Liver (tissue), 9 donors: ENCODE results near the gene NSUN2. TPM values are rescaled to one million over a fixed set of nuclear protein-coding genes. Genes with fewer than 3 reads are reported as not detected.

Source experiments
- DNase-seq: peaks from one replicate; pipeline ENCODE4 v3.0.0-alpha.2; 2017; ENCODE audit warnings: low spot score
- H3K27ac ChIP-seq, 2 donors: one replicate each; pipeline ENCODE4 v1.7.0; 2013; ENCODE audit warnings: inconsistent platforms in 2 of 2, low read length in 2 of 2, control low read depth in 1 of 2, low read depth in 1 of 2, mild to moderate bottlenecking in 1 of 2
- H3K27me3 ChIP-seq, 4 donors: one replicate each; pipeline versions ENCODE4 v1.6.1 to v1.7.0; 2013; ENCODE audit warnings: low read length in 3 of 4, inconsistent platforms in 1 of 4, mild to moderate bottlenecking in 1 of 4, moderate library complexity in 1 of 4; ENCODE audit not compliant: control insufficient read depth in 4 of 4, insufficient read depth in 4 of 4
- H3K36me3 ChIP-seq, 4 donors: one replicate each; pipeline versions ENCODE4 v1.6.1 to v1.7.0; 2013; ENCODE audit warnings: low read length in 3 of 4, mild to moderate bottlenecking in 3 of 4, low read depth in 1 of 4, moderate library complexity in 1 of 4; ENCODE audit not compliant: control insufficient read depth in 4 of 4, insufficient read depth in 3 of 4
- H3K4me1 ChIP-seq, 4 donors: one replicate each; pipeline versions ENCODE4 v1.6.1 to v1.7.0; 2013; ENCODE audit warnings: low read length in 3 of 4, mild to moderate bottlenecking in 3 of 4, moderate library complexity in 1 of 4; ENCODE audit not compliant: control insufficient read depth in 4 of 4, insufficient read depth in 4 of 4
- H3K4me3 ChIP-seq, 3 donors: one replicate each; pipeline versions ENCODE4 v1.6.1 to v1.7.0; 2013; ENCODE audit warnings: low read length in 3 of 3, control low read depth in 1 of 3, low read depth in 1 of 3, mild to moderate bottlenecking in 1 of 3
- H3K9ac ChIP-seq, 2 donors: one replicate each; pipeline ENCODE4 v1.7.0; 2013; ENCODE audit warnings: low read length in 2 of 2, mild to moderate bottlenecking in 2 of 2, moderate library complexity in 2 of 2, control low read depth in 1 of 2, low read depth in 1 of 2
- H3K9me3 ChIP-seq, 4 donors: one replicate each; pipeline versions ENCODE4 v1.6.1 to v1.7.0; 2013; ENCODE audit warnings: low read length in 3 of 4; ENCODE audit not compliant: control insufficient read depth in 4 of 4
- EGR1 ChIP-seq, 2 donors: IDR thresholded peaks; 2 replicates each; pipeline ENCODE4 v1.6.1; 2016 to 2018; ENCODE audit warnings: antibody characterized with exemption in 2 of 2, low read depth in 2 of 2
- FOXA1 ChIP-seq: IDR thresholded peaks from 2 replicates; pipeline ENCODE4 v1.6.1; 2016; ENCODE audit warnings: antibody characterized with exemption
- FOXA2 ChIP-seq: IDR thresholded peaks from 2 replicates; pipeline ENCODE4 v1.6.1; 2016; ENCODE audit warnings: antibody characterized with exemption
- RAD21 ChIP-seq, 2 donors: IDR thresholded peaks; 2 replicates each; pipeline ENCODE4 v1.6.1; 2016; ENCODE audit warnings: antibody characterized with exemption in 2 of 2, mild to moderate bottlenecking in 2 of 2
- RXRA ChIP-seq, 2 donors: IDR thresholded peaks; 2 replicates each; pipeline ENCODE4 v1.6.1; 2017 to 2018; ENCODE audit warnings: antibody characterized with exemption in 2 of 2, mild to moderate bottlenecking in 1 of 2
- YY1 ChIP-seq: IDR thresholded peaks from 2 replicates; pipeline ENCODE4 v1.6.1; 2016; ENCODE audit warnings: antibody characterized with exemption, mild to moderate bottlenecking
- WGBS: extraction: QIAGEN DNeasy Blood & Tissue Kit; methylation state at CpG from one replicate; pipeline ENCODE4 v1.1.7; 2013; 5-methylcytosine and 5-hydroxymethylcytosine counted together
- polyA plus RNA-seq, 2 donors: library from polyadenylated mRNA; stranded (reverse) in 1 of 2; unstranded in 1 of 2; fragments of 200-250 nt in 1 of 2; fragments of >200 nt in 1 of 2; fragmentation: Nextera tagmentation in 1 of 2; extraction: Ambion mirVana in 1 of 2; gene quantifications; one replicate each; pipeline versions ENCODE4 v1.2.1 to v1.2.3, GENCODE V29; 2013 to 2015
- total RNA-seq, 2 donors: library from RNA; depleted of rRNA; stranded (reverse); fragments of >200 nt; gene quantifications; one replicate each; pipeline ENCODE4 v1.2.3, GENCODE V29; 2014
- TF ChIP-seq, protein P1 (sequence below): IDR thresholded peaks from 2 replicates; pipeline ENCODE4 v1.6.1; 2016; ENCODE audit warnings: antibody characterized with exemption, mild to moderate bottlenecking
- donor health status: healthy.
- donor health status: healthy.
- donor health status: healthy.
- donor health status: healthy.
- donor health status: healthy.

Gene NSUN2
- total and polyA plus RNA-seq, 4 donors = 26.9 to 52.2 (median 28.1) TPM

DNA sequence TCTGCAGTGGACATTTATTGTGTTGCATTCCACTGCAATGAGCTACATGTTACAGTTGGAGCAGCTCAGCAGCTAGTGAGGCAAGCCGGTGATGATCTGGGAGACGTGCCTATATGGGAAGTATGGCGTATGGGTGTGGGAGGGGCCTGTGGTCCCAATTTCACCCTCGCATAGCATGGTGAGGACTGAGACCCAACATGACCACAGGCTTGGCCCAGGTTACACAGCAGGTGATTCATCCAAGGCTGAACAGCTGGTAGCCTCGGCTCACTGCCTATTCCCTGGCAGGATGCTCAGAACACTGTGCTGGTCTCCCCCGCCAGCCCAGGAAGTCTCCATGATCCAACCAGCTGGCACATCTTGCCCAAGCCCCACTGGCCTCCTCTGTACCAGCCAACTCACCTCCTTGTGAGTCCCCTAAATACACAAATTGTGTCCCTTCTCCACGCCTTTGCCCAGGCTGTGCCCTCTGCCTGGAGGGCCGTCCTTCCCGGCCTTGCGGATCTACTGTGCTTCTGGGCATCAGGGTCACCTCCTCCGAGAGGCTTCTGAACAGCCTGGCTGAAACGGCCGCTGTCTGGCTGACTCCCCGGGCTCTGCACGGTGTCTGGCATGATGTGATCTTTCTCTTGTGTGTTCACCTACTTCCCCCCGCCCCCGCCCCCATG lies 81.4 kb downstream of the NSUN2 start:
- no peak overlapping the region for H3K9ac ChIP-seq
- no peaks in the 10 kb centered on the region for H3K27me3 ChIP-seq
- no peaks in the 10 kb centered on the region for H3K36me3 ChIP-seq
- no peak overlapping the region for H3K4me3 ChIP-seq
- H3K9me3 ChIP-seq = no peaks in the 10 kb centered on the region
- H3K27ac ChIP-seq = no peak overlapping the region
- peak; percentile 21 for DNase-seq
- no peaks in the 10 kb centered on the region for H3K4me1 ChIP-seq
- WGBS = 88% methylated on average over 17 of the region's 17 CpGs
- no peak for TF ChIP-seq YY1
- TF ChIP-seq, protein P1, sequence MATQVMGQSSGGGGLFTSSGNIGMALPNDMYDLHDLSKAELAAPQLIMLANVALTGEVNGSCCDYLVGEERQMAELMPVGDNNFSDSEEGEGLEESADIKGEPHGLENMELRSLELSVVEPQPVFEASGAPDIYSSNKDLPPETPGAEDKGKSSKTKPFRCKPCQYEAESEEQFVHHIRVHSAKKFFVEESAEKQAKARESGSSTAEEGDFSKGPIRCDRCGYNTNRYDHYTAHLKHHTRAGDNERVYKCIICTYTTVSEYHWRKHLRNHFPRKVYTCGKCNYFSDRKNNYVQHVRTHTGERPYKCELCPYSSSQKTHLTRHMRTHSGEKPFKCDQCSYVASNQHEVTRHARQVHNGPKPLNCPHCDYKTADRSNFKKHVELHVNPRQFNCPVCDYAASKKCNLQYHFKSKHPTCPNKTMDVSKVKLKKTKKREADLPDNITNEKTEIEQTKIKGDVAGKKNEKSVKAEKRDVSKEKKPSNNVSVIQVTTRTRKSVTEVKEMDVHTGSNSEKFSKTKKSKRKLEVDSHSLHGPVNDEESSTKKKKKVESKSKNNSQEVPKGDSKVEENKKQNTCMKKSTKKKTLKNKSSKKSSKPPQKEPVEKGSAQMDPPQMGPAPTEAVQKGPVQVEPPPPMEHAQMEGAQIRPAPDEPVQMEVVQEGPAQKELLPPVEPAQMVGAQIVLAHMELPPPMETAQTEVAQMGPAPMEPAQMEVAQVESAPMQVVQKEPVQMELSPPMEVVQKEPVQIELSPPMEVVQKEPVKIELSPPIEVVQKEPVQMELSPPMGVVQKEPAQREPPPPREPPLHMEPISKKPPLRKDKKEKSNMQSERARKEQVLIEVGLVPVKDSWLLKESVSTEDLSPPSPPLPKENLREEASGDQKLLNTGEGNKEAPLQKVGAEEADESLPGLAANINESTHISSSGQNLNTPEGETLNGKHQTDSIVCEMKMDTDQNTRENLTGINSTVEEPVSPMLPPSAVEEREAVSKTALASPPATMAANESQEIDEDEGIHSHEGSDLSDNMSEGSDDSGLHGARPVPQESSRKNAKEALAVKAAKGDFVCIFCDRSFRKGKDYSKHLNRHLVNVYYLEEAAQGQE = no peak
- TF ChIP-seq RAD21 (IDR thresholded peaks at IDR 0.05) = no peak
- no peak for TF ChIP-seq FOXA2
- no peak for TF ChIP-seq FOXA1
- no peak for TF ChIP-seq EGR1 (IDR thresholded peaks at IDR 0.05; ENCODE audit: low read depth in 2 of 2)
- no peak for TF ChIP-seq RXRA (IDR thresholded peaks at IDR 0.05)

DNA sequence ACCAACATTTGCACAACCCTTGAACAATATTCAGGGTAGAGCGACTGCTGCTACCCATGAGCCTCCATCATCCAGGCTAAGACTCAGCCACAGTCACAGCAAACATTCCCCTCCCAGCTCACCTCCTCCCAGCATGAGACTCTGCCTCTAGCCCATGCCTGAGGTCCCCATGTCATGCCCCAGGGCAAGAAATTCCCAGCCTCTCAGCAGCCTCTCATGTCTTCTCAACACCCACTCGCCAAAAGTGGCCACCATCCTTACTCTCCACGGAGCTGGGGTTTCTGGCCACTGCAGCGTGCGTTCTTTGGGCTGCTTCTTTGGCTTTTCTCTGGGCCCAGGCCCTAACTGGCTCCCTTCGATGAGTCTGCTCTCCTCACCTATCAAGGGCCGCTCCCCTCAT lies 82.2 kb downstream of the NSUN2 start:
- Histone ChIP-seq H3K27ac (no peak overlapping the region), H3K4me1 (no peaks in the 10 kb centered on the region), H3K9me3 (no peaks in the 10 kb centered on the region), H3K4me3 (no peak overlapping the region), H3K27me3 (no peaks in the 10 kb centered on the region), H3K9ac (no peak overlapping the region), H3K36me3 (no peaks in the 10 kb centered on the region)
- no peak for DNase-seq
- TF ChIP-seq RXRA (IDR thresholded peaks at IDR 0.05) = no peak
- 93% methylated on average over 7 of the region's 7 CpGs for WGBS

Other genes with a start within 250 kb of the NSUN2 start
- gene UBE2QL1, start 184.2 kb downstream of the NSUN2 start, total RNA-seq = under 1 TPM; 0.09 to 0.59 TPM
- gene UBE2QL1, start 184.2 kb downstream of the NSUN2 start, polyA plus RNA-seq = 1 to 10 TPM in 1 of 2 donors, under 1 TPM in 1; 0.14 to 1.9 TPM
- gene SRD5A1, start 396 bp upstream of the NSUN2 start, total RNA-seq = 10 to 100 TPM in 1 of 2 donors, 1 to 10 TPM in 1; 6.3 to 87.0 TPM
- 10 to 100 TPM; 43.1 to 52.2 TPM for gene SRD5A1, start 396 bp upstream of the NSUN2 start, polyA plus RNA-seq
- gene TENT4A, start 80.4 kb upstream of the NSUN2 start, total RNA-seq = 10 to 100 TPM in 1 of 2 donors, 1 to 10 TPM in 1; 8.8 to 15.1 TPM
- gene TENT4A, start 80.4 kb upstream of the NSUN2 start, polyA plus RNA-seq = 1 to 10 TPM; 3.9 to 7.4 TPM